Adrenal gland (tissue), 12 donors: ENCODE data around the gene IL31RA. TPM values are rescaled to one million over a fixed set of nuclear protein-coding genes. Genes with fewer than 3 reads are reported as not detected.

Source experiments
- DNase-seq, 7 donors: peaks; one replicate each; pipeline ENCODE4 v3.0.0-alpha.2; 2019 to 2020
- H3K27ac ChIP-seq, 5 donors: fragments of 200-600 bp; sonication (generic) in 4 of 5; 1 replicate in 3 of 5; 2 replicates in 2 of 5; pipeline versions ENCODE4 v1.5.1 to v1.8.0; 2016 to 2020; ENCODE audit warnings: mild to moderate bottlenecking in 1 of 5
- H3K27me3 ChIP-seq: fragments of 200-600 bp; 2 replicates; pipeline ENCODE4 v1.8.0; 2021
- H3K36me3 ChIP-seq, 2 donors: fragments of 200-600 bp; replicated peaks in 1 of 2; 1 replicate in 1 of 2; 2 replicates in 1 of 2; pipeline versions ENCODE4 v1.5.1 to v1.8.0; 2018 to 2022
- H3K4me1 ChIP-seq, 2 donors: fragments of 200-600 bp; replicated peaks in 1 of 2; 1 replicate in 1 of 2; 2 replicates in 1 of 2; pipeline versions ENCODE4 v1.5.1 to v1.8.0; 2018 to 2021
- H3K4me3 ChIP-seq, 4 donors: fragments of 200-600 bp; sonication (generic) in 3 of 4; one replicate each; pipeline ENCODE4 v1.5.1; 2016 to 2018
- H3K9me3 ChIP-seq, 3 donors: fragments of 200-600 bp; sonication (generic) in 1 of 3; replicated peaks in 1 of 3; 1 replicate in 2 of 3; 2 replicates in 1 of 3; pipeline versions ENCODE4 v1.5.1 to v1.8.0; 2016 to 2021
- POLR2A ChIP-seq, 2 donors: fragments of 450-650 bp; IDR thresholded peaks; one replicate each; pipeline ENCODE4 v1.6.1; 2017; ENCODE audit warnings: antibody characterized with exemption in 2 of 2, mild to moderate bottlenecking in 2 of 2, moderate library complexity in 1 of 2
- WGBS, 4 donors: extraction: QIAGEN DNeasy Blood & Tissue Kit in 2 of 4; methylation state at CpG; one replicate each; pipeline versions ENCODE4 v1.1.5 to v1.1.7; 2013 to 2017; 5-methylcytosine and 5-hydroxymethylcytosine counted together
- intact Hi-C, 2 donors: fragments of 100-400 bp; cut with DNase I; formaldehyde crosslinking; loops; one replicate each; pipeline versions ENCODE4 v1.14.1 to v1.15.0; 2022 to 2023
- polyA plus RNA-seq, 3 donors: library from polyadenylated mRNA; stranded (reverse); fragments of 200-250 nt in 2 of 3; fragments of 350-450 nt in 1 of 3; fragmentation: Illumina TruSeq in 1 of 3; extraction: RNeasy Lipid Tissue Mini Kit (QIAGEN cat#74804) in 1 of 3; gene quantifications; one replicate each; pipeline ENCODE4 v1.2.3, GENCODE V29; 2013 to 2014
- total RNA-seq, 9 donors: library from RNA; depleted of rRNA in 4 of 9; stranded (reverse); fragments of >200 nt in 4 of 9; fragments of 120-200 nt in 1 of 9; fragmentation: NEBNext Ultra II Directional in 1 of 9; extraction: Animal tissue kit (Norgen Biotek cat#: 25700) in 1 of 9; gene quantifications; one replicate each; pipeline versions ENCODE4 v1.1.0 to v1.2.4, GENCODE V29; 2013 to 2023
- TF ChIP-seq, protein P1 (sequence below), 6 experiments: fragments of 450-650 bp in 4 of 6; fragments of 200-600 bp in 2 of 6; sonication (generic) in 1 of 6; IDR thresholded peaks; 1 replicate in 5 of 6; 2 replicates in 1 of 6; pipeline versions ENCODE4 v1.5.1 to v1.8.0; 2016 to 2021; ENCODE audit warnings: antibody characterized with exemption in 6 of 6, mild to moderate bottlenecking in 2 of 6, moderate library complexity in 1 of 6
- donor health status: healthy with polysubstance abuse.
- donor health status: Bipolar disorder and iron deficiency.
- donor health status: DM: yes; HTN: yes; CAD: no.
- donor health status: DM: no; HTN: no; CAD: no.
- donor health status: DM: no; HTN: no; CAD: no.
- donor health status: DM: yes; HTN: yes; CAD: no.

Gene IL31RA
- total and polyA plus RNA-seq, 12 donors, result 0.05 to 0.61 TPM; not detected in 10

GRCh38 chr5:55899344-55899743, 48.2 kb downstream of the IL31RA start:
- H3K9me3 ChIP-seq, result no peaks in the 10 kb centered on the region
- H3K36me3 ChIP-seq, result no peaks in the 10 kb centered on the region
- no peak for TF ChIP-seq POLR2A (IDR thresholded peaks at IDR 0.05)
- TF ChIP-seq, protein P1, sequence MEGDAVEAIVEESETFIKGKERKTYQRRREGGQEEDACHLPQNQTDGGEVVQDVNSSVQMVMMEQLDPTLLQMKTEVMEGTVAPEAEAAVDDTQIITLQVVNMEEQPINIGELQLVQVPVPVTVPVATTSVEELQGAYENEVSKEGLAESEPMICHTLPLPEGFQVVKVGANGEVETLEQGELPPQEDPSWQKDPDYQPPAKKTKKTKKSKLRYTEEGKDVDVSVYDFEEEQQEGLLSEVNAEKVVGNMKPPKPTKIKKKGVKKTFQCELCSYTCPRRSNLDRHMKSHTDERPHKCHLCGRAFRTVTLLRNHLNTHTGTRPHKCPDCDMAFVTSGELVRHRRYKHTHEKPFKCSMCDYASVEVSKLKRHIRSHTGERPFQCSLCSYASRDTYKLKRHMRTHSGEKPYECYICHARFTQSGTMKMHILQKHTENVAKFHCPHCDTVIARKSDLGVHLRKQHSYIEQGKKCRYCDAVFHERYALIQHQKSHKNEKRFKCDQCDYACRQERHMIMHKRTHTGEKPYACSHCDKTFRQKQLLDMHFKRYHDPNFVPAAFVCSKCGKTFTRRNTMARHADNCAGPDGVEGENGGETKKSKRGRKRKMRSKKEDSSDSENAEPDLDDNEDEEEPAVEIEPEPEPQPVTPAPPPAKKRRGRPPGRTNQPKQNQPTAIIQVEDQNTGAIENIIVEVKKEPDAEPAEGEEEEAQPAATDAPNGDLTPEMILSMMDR (IDR thresholded peaks at IDR 0.05), result no peak
- H3K27ac ChIP-seq, result no peak overlapping the region
- no peaks in the 10 kb centered on the region for H3K27me3 ChIP-seq
- no peak overlapping the region for H3K4me3 ChIP-seq
- 87 to 95% (median 91%) methylated on average over 6 of the region's 6 CpGs for WGBS, 4 donors
- H3K4me1 ChIP-seq, result no peaks in the 10 kb centered on the region
- intact Hi-C loops, result no loop called here
- no peak for DNase-seq

DNA sequence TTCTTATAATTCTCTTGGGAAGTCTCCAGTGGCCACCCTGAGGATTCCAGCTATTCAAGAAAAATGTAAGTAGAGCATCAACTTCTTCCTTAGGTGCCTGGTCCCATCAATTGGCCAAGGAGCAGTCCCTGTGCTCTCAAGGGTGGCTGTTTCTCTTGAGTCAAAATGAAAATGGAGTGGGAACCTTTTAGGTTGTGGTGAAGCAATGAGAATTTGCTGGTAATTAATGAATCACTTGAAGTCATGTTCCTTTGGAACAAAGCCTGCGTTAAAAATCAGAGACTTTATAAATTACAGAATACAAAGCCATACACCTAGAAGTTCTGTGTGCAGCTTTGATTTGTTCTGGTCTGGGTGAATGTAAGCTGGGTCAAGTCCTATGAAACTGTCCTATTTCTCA, 48.9 kb downstream of the IL31RA start:
- no peaks in the 10 kb centered on the region for H3K9me3 ChIP-seq
- DNase-seq, result no peak
- H3K36me3 ChIP-seq, result no peaks in the 10 kb centered on the region
- H3K27me3 ChIP-seq, result no peaks in the 10 kb centered on the region
- no peak overlapping the region for H3K4me3 ChIP-seq
- 89 to 92% (median 90%) methylated on average over 1 of the region's 1 CpG for WGBS, 4 donors
- intact Hi-C loops, result no loop called here
- no peak for TF ChIP-seq POLR2A (IDR thresholded peaks at IDR 0.05)
- TF ChIP-seq, protein P1 (IDR thresholded peaks at IDR 0.05), result no peak
- H3K4me1 ChIP-seq, result no peaks in the 10 kb centered on the region
- H3K27ac ChIP-seq, result no peak overlapping the region

GRCh38 chr5:55900776-55901175, 49.6 kb downstream of the IL31RA start:
- intact Hi-C loops, result no loop called here
- TF ChIP-seq, protein P1 (IDR thresholded peaks at IDR 0.05), result no peak
- no peak for TF ChIP-seq POLR2A (IDR thresholded peaks at IDR 0.05)
- Histone ChIP-seq H3K36me3 (no peaks in the 10 kb centered on the region), H3K4me1 (no peaks in the 10 kb centered on the region), H3K4me3 (no peak overlapping the region), H3K9me3 (no peaks in the 10 kb centered on the region), H3K27ac (no peak overlapping the region), H3K27me3 (no peaks in the 10 kb centered on the region)
- DNase-seq, result no peak

DNA sequence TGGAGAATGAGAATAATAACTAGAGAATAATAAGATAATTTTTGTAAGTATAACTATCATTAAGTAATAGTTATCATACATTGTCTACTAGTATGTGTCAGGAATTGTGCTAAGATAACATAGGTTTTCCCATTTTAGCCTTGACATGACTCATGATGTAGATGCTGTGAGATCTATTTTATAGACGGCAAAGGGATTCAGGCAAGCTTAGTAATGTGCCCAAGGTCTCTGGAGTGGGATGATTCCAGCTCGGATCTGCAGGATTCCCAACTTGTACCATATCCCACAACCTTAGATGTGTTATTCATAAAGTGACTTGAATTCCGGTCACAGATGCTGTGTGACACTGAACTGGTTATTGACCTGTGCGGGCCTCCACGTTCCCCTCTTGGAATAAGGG, 51.5 kb downstream of the IL31RA start:
- WGBS, 4 donors, result 58 to 81% (median 76%) methylated on average over 4 to 5 of the region's 5 CpGs
- Histone ChIP-seq H3K36me3 (no peaks in the 10 kb centered on the region), H3K27me3 (no peaks in the 10 kb centered on the region), H3K9me3 (no peaks in the 10 kb centered on the region), H3K4me3 (no peak overlapping the region), H3K27ac (no peak overlapping the region), H3K4me1 (no peaks in the 10 kb centered on the region)
- intact Hi-C loops, result no loop called here
- no peak for DNase-seq
- TF ChIP-seq, protein P1 (IDR thresholded peaks at IDR 0.05), result no peak
- no peak for TF ChIP-seq POLR2A (IDR thresholded peaks at IDR 0.05)
